ENCODE measurements around the gene CAMK2B.

DNA sequence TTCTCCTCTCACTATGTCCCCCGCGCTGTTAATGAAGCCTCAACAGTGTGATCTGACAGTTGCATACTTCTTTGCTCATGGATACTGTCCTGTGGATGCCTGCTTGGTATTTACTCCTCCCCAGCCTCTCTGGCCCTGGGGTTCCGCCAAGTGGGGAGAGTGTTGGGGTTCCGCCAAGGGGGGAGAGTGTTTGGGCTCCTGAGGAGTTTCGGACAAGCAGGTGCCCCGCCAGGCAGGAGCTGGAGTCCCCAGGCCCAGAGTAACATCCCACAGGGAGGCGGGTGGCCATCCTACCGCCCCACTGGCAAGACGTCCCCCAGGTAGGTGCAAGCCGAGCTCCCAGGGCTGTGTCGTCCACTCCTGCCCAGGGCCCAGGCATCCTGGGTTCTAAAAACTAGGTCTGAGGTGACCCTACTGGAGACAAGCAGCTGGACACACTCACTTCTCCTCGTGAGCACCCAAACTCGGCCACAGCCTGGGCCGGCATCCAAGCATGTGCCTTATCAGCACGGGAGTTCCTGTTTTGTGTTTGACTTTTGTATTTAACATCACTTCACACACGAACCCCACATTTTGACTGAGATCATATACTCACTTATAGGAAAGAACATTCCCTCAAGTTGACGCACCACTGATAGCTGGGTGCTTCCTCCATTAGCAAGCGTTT lies 34.2 kb downstream of the CAMK2B start:
- TF ChIP-seq ZNF350 (CRISPR knock-in tag; IDR thresholded peaks at IDR 0.05; ENCODE audit: borderline replicate concordance, low read depth) (no peak), PAX8 (CRISPR knock-in tag; IDR thresholded peaks at IDR 0.05; ENCODE audit: borderline replicate concordance) (no peak), GZF1 (CRISPR knock-in tag; IDR thresholded peaks at IDR 0.05) (no peak), ESRRA (CRISPR knock-in tag; IDR thresholded peaks at IDR 0.05; ENCODE audit: low read depth) (no peak), HNRNPUL1 (IDR thresholded peaks at IDR 0.05; ENCODE audit: low read depth, low read length) (no peak), RAD51 (IDR thresholded peaks at IDR 0.05; ENCODE audit: borderline replicate concordance) (no peak), CBX2 (IDR thresholded peaks at IDR 0.05; ENCODE audit: low read depth, low read length) (no peak), CBX2 (CRISPR knock-in tag; IDR thresholded peaks at IDR 0.05; ENCODE audit: low read depth) (no peak), NFYB (CRISPR knock-in tag; IDR thresholded peaks at IDR 0.05) (no peak), RXRA (CRISPR knock-in tag; IDR thresholded peaks at IDR 0.05) (no peak), MXD3 (CRISPR knock-in tag; IDR thresholded peaks at IDR 0.05) (no peak)
- TF ChIP-seq, protein P1, sequence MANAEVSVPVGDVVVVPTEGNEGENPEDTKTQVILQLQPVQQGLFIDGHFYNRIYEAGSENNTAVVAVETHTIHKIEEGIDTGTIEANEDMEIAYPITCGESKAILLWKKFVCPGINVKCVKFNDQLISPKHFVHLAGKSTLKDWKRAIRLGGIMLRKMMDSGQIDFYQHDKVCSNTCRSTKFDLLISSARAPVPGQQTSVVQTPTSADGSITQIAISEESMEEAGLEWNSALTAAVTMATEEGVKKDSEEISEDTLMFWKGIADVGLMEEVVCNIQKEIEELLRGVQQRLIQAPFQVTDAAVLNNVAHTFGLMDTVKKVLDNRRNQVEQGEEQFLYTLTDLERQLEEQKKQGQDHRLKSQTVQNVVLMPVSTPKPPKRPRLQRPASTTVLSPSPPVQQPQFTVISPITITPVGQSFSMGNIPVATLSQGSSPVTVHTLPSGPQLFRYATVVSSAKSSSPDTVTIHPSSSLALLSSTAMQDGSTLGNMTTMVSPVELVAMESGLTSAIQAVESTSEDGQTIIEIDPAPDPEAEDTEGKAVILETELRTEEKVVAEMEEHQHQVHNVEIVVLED (CRISPR knock-in tag; IDR thresholded peaks at IDR 0.05; ENCODE audit: borderline replicate concordance), result no peak
- TF ChIP-seq, protein P2, sequence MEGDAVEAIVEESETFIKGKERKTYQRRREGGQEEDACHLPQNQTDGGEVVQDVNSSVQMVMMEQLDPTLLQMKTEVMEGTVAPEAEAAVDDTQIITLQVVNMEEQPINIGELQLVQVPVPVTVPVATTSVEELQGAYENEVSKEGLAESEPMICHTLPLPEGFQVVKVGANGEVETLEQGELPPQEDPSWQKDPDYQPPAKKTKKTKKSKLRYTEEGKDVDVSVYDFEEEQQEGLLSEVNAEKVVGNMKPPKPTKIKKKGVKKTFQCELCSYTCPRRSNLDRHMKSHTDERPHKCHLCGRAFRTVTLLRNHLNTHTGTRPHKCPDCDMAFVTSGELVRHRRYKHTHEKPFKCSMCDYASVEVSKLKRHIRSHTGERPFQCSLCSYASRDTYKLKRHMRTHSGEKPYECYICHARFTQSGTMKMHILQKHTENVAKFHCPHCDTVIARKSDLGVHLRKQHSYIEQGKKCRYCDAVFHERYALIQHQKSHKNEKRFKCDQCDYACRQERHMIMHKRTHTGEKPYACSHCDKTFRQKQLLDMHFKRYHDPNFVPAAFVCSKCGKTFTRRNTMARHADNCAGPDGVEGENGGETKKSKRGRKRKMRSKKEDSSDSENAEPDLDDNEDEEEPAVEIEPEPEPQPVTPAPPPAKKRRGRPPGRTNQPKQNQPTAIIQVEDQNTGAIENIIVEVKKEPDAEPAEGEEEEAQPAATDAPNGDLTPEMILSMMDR (CRISPR knock-in tag; IDR thresholded peaks at IDR 0.05), result no peak
- TF ChIP-seq, protein P3, sequence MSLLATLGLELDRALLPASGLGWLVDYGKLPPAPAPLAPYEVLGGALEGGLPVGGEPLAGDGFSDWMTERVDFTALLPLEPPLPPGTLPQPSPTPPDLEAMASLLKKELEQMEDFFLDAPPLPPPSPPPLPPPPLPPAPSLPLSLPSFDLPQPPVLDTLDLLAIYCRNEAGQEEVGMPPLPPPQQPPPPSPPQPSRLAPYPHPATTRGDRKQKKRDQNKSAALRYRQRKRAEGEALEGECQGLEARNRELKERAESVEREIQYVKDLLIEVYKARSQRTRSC (CRISPR knock-in tag; IDR thresholded peaks at IDR 0.05; ENCODE audit: low read depth), result no peak
